ENCODE measurements around the gene RECQL5. TPM values are rescaled to one million over a fixed set of nuclear protein-coding genes. Genes with fewer than 3 reads are reported as not detected.
"Not testable (repeated sequence)": the region's sequence is repeated elsewhere in the genome, so short reads cannot be mapped to it uniquely, and the experiment has no call there.

The RECQL5 gene
- total RNA-seq, 1 donor from 2014 or later = 16.2 TPM

DNA sequence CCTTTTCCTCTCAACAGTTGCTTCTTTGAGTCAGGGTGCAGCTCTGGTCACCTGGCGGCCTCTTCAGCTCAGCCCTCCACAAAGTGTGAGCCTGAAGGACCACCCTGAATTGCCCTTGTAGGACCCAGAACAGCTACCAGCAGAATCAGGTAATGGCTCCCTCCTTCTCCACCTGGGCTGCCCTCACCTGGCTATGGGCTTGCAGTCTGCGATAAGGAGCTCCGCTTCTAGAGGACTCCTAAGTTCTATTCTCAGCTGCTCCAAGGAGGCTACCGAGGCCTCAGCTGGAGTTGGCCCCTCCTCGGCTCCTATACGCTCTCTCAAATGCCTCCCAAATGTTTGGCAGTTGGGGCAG lies 20.3 kb downstream of the RECQL5 start:
- no peak for DNase-seq

GRCh38 chr17:75645889-75646637 lies 20.9 kb downstream of the RECQL5 start:
- peak; percentile 84 for DNase-seq

DNA sequence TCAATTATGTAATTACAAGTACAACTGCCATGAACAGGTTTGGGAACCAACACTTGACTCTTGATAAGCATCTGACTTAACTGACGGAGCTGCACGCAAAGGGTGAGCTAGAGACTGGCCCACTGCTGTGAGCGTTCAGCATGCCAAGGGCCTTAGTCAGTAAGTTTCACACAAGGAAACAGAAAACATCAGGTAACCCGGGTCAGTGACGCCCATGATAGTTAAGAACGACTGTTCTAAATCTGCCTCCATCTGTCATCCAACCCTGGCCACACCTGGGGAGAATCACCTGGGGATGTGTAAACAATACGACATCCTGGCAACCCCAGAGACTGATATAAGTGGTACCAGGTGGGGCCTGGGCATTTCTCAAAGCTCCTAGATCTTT lies 21.5 kb downstream of the RECQL5 start:
- peak; percentile 59 for DNase-seq

- DNase-seq = no peak
These were observed 23.3 kb downstream of the RECQL5 start for GRCh38 chr17:75643643-75644017.

- no peak for DNase-seq
These were observed 23.9 kb downstream of the RECQL5 start for GRCh38 chr17:75642784-75643642.

DNA sequence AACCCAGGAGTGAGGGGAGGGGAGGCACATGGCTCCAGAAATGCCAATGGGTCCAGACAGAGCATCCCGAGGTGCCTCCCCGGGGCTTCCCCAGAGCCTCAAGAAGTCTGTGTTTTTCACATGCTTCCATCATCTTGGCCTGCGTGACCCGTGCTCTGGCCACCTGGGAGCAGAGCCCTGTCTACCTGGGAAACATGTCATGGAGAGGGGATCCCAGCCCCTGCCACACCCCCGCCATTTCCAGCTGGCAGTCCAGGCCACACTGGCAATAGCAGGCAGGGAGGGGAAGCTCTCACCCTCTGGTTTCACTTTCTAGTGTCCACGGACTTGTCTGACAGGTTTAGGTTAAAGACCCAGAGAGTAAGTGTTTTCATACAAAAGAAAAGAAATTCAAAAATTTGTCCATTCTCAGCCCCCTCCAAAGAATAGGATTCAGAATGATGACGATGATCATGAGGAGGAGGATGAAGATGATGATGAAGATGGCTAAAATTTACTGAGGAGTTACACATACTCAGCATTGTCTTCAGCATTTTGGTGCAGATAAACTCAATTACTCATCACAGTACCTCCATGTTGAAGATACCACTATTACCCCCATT lies 24.7 kb downstream of the RECQL5 start:
- DNase-seq = no peak

DNA sequence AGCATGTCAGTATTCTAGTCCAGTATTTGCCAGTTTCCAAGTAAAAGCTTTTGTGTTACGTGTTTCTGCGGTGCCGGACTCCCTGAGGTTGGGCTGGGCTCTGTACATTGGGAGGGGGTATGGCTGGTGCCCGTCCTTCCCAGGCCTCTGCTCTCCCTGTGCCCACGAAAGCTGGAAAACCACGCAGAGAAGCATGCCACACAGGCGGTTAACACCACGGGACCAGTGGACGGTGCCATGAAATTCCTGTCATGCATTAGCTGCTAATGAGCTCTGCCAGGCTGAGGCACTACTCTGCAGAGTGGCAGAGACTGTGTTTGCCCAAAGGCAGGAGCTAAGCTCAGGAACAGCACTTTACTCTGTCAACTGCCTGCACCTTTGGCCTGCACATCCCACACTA lies 25.6 kb downstream of the RECQL5 start:
- no peak for DNase-seq

DNA sequence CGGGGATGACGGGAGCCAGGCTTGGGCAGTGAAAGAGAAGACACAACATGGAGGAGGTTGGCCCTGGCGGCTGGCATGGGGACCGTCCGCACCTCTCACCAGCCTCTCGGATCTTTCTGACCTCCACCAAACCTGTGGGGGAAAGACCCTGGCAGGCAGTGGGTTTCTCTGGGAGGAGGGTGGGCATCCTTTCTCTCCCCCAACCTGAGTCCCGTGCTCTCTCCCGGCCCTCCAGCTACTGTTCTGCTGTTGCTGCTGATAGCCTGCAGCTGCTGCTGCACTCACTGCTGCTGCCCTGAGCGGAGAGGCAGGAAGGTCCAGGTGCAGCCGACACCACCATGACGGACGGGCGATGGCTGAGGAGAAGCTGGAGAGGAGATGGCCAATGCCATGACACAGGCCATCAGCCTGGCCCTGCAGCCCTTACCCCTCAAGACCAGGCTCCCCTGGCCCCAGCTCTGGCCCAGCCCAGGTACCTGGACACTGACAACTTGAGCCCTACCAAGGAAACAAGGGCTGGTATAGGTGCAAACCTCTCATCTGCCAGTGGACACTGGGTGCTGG lies 26.3 kb downstream of the RECQL5 start:
- DNase-seq = no peak

DNA sequence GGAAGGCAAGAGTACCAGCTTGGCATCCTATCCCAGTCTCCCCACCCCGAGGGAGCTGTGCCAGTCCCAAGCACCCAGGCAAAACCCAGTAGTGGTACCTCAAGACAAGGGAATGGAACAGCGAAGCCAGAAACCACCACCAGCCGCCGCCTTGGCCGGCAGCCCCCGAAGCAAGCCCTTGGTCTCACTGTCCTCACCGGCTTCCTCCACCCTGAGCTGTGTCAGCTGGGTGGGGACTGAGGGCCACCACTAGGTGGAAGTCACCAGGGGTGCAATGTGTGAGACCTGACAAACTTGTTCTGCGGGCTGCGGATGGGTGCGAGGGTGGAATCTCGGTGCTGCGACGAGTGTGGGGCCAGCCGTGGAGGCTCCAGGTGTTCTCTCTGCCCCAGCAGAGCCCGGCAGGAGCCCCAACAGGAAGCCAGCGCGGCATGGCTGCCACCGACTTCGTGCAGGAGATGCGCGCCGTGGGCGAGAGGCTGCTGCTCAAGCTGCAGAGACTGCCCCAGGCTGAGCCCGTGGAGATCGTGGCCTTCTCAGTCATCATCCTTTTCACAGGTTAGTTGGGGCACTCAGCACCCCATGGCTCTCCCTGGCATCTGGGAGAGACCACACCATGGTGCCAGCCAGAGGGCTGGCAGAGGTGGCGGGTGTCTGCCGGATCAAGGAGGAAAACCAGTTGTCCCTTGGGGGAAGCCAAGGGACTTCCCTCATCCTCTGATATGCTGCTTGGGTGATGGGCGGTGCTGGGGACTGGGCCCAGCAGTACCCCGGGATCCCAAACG lies 27.0 kb downstream of the RECQL5 start:
- no peak for DNase-seq

DNA sequence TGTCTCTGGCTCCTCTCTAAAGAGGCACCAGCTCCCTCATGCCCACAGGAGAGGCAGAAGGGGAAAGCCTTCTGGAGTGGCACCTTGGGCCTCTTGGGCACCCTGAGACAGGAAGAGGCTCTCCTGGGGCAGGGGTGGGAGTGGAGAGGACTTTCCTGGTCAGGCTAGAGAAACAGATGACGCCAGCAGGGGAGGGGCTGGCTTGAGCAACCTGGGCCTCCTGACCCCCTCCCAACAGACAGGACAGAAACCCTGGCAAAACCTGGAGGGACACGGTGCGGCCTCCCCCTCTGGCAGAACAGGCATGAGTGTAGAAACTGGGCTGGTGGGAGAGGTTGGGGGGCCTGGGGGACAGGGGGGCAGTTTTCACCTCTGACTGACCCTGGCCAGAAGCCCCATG lies 27.6 kb downstream of the RECQL5 start:
- no peak for DNase-seq

DNA sequence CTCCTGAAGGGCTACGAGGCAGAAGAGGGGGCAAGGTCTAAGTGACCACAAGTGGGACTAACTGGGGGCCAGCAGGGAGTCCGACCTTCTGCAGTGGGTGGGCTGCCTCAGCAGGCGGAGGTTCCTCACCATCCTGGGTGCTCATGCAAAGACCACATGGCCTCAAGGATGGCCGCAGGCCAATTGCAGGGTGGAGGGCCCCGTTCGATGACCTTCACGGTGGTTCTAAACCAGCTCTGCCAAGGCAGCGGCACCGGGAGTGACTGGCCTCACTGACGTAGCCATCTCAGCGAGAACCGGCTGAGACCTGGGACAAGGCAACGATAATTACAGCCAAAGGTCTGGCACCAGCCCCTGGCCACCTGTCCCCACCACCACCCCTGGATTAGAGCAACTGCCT lies 28.1 kb downstream of the RECQL5 start:
- no peak for DNase-seq

DNA sequence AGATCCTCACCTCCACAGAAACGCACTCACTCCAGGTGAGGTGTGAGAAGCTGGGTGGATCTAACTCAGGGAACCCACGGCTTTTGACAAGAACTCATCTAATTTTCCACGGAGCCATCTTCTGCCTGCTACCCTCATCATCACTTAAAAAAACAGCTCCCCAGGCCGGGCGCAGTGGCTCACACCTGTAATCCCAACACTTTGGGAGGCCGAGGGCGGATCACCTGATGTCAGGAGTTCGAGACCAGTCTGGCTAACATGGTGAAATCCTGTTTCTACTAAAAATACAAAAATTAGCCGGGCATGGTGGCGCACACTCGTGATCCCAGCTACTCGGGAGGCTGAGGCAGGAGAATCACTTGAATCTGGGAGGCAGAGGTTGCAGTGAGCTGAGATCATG lies 28.9 kb downstream of the RECQL5 start:
- DNase-seq = not testable (repeated sequence)

- DNase-seq = no peak
These were observed 29.4 kb downstream of the RECQL5 start for GRCh38 chr17:75637551-75637950.

DNA sequence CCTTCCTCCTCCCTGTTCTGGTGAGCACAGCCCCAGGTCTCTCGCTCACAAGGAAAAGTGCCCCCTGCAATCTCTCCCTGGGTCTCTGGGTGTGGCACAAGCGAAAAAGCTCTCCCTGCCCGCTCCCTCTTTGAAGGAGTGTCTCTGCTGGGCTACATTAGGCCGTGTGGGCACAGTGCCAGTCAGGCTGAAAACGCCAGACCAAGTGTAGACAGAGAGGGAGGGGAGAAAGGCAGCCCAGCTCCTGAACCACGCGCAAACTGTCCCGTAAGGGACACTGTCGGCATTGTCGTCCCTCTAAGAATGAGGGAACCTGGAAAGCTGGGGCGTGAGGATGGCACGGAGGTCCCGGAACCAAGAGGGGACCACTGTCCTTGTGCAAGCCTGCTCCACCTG lies 29.8 kb downstream of the RECQL5 start:
- no peak for DNase-seq

- DNase-seq = no peak
These were observed 30.4 kb downstream of the RECQL5 start for GRCh38 chr17:75636381-75637142.

GRCh38 chr17:75635610-75636202 lies 31.2 kb downstream of the RECQL5 start:
- DNase-seq = no peak

DNA sequence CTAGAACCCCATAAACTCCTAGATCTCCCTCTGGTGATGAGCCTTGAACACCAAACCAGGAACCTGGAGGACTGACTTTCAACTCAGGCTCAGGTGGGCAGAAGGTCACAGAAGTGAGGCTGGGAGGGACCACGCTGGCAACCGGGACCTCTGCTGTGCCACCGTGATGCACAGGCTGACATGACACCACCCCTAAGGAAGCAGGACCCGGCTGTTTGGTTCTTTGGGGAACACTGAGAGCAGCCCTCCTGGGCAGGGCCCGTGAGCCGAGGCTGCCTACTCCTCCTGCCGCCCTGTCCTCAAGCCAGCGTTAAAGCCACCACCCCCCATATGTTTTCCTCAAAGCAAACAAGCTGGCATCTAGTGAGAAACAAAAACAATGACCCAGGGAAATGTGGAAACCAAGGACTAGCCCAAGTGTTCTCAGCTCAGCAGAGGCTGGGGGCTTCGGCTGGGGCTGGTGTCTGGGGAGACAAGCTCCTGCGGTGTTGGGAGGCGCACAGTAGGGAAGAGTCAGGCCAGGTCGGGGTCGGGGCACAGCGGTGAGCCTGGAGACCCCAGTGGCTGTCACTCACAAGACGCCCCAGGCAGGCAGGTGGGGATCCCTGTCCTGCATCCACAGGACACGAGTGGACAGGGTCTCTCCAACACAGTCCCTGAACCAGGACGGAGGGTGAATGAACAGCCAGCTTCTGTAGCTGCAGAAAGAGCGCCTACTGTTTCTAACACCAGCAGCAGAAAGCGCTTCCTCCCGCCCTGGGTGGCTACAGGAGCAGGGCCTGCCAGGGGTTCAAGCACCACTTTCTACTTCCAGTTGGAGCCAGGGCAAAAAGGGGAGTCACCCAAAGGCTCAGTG lies 32.0 kb downstream of the RECQL5 start:
- no peak for DNase-seq

DNA sequence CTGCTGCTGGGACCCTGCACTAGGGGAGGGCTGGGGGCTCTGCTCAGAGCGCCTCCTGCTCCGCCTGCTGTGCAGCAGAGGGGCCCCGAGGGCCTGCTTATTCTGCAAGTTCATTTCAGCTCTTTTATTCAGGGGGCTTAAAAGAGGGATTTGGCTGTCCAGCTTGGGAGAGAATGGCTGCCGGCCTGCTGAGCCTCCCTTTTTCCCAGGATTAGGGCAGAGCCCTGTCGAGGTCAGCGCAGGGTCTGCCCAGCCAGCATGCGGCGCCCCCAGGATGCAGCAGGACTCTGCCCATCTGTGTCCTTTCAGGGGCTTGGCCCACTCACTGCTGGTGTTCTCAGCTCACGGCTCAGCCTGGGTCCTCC lies 32.6 kb downstream of the RECQL5 start:
- DNase-seq = no peak

- DNase-seq = peak; percentile 90
These were observed 33.2 kb downstream of the RECQL5 start for GRCh38 chr17:75633486-75634375.

All from dermis blood vessel endothelial cell (primary cell).